Ovary (tissue), 3 donors: ENCODE measurements around the gene RPS15.

ENCODE experiments used
- POLR2A ChIP-seq: fragments of 450-650 bp; IDR thresholded peaks from one replicate; pipeline ENCODE4 v1.6.1; 2017; ENCODE audit warnings: antibody characterized with exemption, mild to moderate bottlenecking, moderate library complexity
- TF ChIP-seq, protein P1 (sequence below), 3 donors: fragments of 450-650 bp in 2 of 3; fragments of 200-600 bp in 1 of 3; IDR thresholded peaks; one replicate each; pipeline versions ENCODE4 v1.5.1 to v1.8.0; 2016 to 2022; ENCODE audit warnings: antibody characterized with exemption in 3 of 3, mild to moderate bottlenecking in 1 of 3
- donor health status: DM: no; HTN: no; CAD: no.

DNA sequence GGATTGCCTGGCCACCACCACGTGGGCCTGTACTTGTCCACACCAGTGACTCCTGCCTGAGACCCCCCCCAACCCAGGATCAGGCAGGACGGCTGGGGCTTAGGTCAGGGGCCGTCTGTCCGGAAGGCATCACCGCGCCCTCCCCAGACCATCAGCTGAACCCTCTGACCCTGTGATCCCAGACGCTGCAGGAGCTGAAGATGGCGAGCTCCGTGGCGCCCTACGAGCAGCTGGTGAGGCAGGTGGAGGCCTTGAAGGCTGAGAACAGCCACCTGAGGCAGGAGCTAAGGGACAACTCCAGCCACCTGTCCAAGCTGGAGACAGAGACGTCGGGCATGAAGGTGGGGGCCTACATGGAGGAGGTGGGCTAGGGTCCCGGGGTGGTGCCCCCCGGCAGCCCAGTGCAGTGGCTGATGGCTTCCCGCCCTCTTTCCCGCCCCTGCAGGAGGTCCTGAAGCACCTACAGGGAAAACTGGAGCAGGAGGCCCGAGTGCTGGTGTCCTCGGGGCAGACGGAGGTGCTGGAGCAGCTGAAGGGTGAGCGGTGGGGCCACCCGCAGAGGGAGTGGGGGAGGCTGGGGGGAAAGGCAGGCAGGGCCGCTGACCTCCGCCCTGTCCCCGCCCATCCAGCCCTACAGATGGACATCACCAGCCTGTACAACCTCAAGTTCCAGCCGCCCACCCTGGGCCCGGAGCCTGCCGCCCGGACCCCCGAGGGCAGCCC is 14.8 kb downstream of the RPS15 start:
- TF ChIP-seq, protein P1, sequence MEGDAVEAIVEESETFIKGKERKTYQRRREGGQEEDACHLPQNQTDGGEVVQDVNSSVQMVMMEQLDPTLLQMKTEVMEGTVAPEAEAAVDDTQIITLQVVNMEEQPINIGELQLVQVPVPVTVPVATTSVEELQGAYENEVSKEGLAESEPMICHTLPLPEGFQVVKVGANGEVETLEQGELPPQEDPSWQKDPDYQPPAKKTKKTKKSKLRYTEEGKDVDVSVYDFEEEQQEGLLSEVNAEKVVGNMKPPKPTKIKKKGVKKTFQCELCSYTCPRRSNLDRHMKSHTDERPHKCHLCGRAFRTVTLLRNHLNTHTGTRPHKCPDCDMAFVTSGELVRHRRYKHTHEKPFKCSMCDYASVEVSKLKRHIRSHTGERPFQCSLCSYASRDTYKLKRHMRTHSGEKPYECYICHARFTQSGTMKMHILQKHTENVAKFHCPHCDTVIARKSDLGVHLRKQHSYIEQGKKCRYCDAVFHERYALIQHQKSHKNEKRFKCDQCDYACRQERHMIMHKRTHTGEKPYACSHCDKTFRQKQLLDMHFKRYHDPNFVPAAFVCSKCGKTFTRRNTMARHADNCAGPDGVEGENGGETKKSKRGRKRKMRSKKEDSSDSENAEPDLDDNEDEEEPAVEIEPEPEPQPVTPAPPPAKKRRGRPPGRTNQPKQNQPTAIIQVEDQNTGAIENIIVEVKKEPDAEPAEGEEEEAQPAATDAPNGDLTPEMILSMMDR (IDR thresholded peaks at IDR 0.05) = no peak
- TF ChIP-seq POLR2A = no peak
